NB4 (cell line): ENCODE measurements around the gene MAPK8IP3.

Experiments
- MAX ChIP-seq: IDR thresholded peaks from 2 replicates; pipeline ENCODE4 v1.6.1; 2011; ENCODE audit warnings: low read depth, low read length
- MYC ChIP-seq: IDR thresholded peaks from 2 replicates; pipeline ENCODE4 v1.6.1; 2011; ENCODE audit warnings: low read depth, low read length
- POLR2A ChIP-seq: IDR thresholded peaks from 2 replicates; pipeline ENCODE4 v1.6.1; 2011; ENCODE audit warnings: mild to moderate bottlenecking; ENCODE audit not compliant: insufficient read length; ENCODE audit errors: extremely low read depth
- TF ChIP-seq, protein P1 (sequence below): IDR thresholded peaks from one replicate; pipeline ENCODE4 v1.5.1; 2012; ENCODE audit warnings: low read depth, low read length

GRCh38 chr16:1688807-1689560 is 17.0 kb upstream of the MAPK8IP3 start:
- TF ChIP-seq, protein P1, sequence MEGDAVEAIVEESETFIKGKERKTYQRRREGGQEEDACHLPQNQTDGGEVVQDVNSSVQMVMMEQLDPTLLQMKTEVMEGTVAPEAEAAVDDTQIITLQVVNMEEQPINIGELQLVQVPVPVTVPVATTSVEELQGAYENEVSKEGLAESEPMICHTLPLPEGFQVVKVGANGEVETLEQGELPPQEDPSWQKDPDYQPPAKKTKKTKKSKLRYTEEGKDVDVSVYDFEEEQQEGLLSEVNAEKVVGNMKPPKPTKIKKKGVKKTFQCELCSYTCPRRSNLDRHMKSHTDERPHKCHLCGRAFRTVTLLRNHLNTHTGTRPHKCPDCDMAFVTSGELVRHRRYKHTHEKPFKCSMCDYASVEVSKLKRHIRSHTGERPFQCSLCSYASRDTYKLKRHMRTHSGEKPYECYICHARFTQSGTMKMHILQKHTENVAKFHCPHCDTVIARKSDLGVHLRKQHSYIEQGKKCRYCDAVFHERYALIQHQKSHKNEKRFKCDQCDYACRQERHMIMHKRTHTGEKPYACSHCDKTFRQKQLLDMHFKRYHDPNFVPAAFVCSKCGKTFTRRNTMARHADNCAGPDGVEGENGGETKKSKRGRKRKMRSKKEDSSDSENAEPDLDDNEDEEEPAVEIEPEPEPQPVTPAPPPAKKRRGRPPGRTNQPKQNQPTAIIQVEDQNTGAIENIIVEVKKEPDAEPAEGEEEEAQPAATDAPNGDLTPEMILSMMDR: no peak
- no peak for TF ChIP-seq POLR2A
- TF ChIP-seq MAX: no peak
- TF ChIP-seq MYC: no peak
